Anterior cingulate cortex (tissue), 58 donors: ENCODE measurements around the gene TTC38.
"Not testable (repeated sequence)": the region's sequence is repeated elsewhere in the genome, so short reads cannot be mapped to it uniquely, and the experiment has no call there.

Experiments
- DNase-seq, 58 donors: peaks; one replicate each; lab custom pipeline; 2025; lab: John Stamatoyannopoulos, UW

TTC38 gene

GRCh38 chr22:46244771-46245170 is 23.0 kb upstream of the TTC38 start:
- no peak for DNase-seq

GRCh38 chr22:46245511-46245910 is 22.3 kb upstream of the TTC38 start:
- peak in 37 of 58 donors; percentile 7 to 77 (median 39) for DNase-seq

GRCh38 chr22:46246178-46246577 is 21.6 kb upstream of the TTC38 start:
- DNase-seq, result no peak

GRCh38 chr22:46247443-46247975 is 20.3 kb upstream of the TTC38 start:
- no peak for DNase-seq

- peak; percentile 45 to 91 (median 85) for DNase-seq
Observed at GRCh38 chr22:46250035-46250782, 17.6 kb upstream of the TTC38 start, which contains the start of gene CDPF1. CDPF1 (minus strand) TSS chr22:46250293; CDS start chr22:46248284, 2,009 bp downstream.

- DNase-seq, result no peak
Observed at GRCh38 chr22:46250783-46251125, 17.1 kb upstream of the TTC38 start.

- no peak for DNase-seq
Observed at GRCh38 chr22:46251266-46251665, 16.5 kb upstream of the TTC38 start.

- DNase-seq, result no peak
Observed at GRCh38 chr22:46251816-46252380, 15.9 kb upstream of the TTC38 start.

GRCh38 chr22:46256358-46256958 is 11.3 kb upstream of the TTC38 start:
- no peak for DNase-seq

- DNase-seq, result no peak
Observed at GRCh38 chr22:46259374-46259773, 8.4 kb upstream of the TTC38 start.

- no peak for DNase-seq
Observed at GRCh38 chr22:46260038-46260437, 7.8 kb upstream of the TTC38 start.

GRCh38 chr22:46262449-46263215 is 5.2 kb upstream of the TTC38 start:
- peak in 9 of 58 donors; percentile 10 to 38 (median 17) for DNase-seq

- DNase-seq, result no peak
Observed at GRCh38 chr22:46263216-46263590, 4.6 kb upstream of the TTC38 start, which contains the start of gene PKDREJ. PKDREJ (minus strand) TSS chr22:46263343; CDS start chr22:46263322, 21 bp downstream.

- DNase-seq, result not testable (repeated sequence)
Observed at GRCh38 chr22:46264520-46264919, 3.3 kb upstream of the TTC38 start.

- DNase-seq, result not testable (repeated sequence)
Observed at GRCh38 chr22:46265627-46266026, 2.2 kb upstream of the TTC38 start.

GRCh38 chr22:46269564-46269963 is 1.8 kb downstream of the TTC38 start:
- DNase-seq, result no peak

- DNase-seq, result no peak
Observed at GRCh38 chr22:46272196-46272595, 4.4 kb downstream of the TTC38 start.

GRCh38 chr22:46272762-46273431 is 5.1 kb downstream of the TTC38 start:
- no peak for DNase-seq

GRCh38 chr22:46273432-46274148 is 5.8 kb downstream of the TTC38 start:
- DNase-seq, result no peak
